Measurements from ENCODE around the gene MYLK4.

The MYLK4 gene

GRCh38 chr6:2659381-2659780 lies 91.3 kb downstream of the MYLK4 start:
- Histone ChIP-seq H3K4me1 (ENCODE audit: control insufficient read depth, low read depth, low read length) (peaks cover 19% of the 10 kb centered on the region), H3K27ac (ENCODE audit: low read length) (no peak overlapping the region), H3K4me3 (ENCODE audit: low read length) (no peak overlapping the region), H3K27me3 (ENCODE audit: control insufficient read depth, insufficient read depth, low read length) (no peaks in the 10 kb centered on the region), H3K9ac (ENCODE audit: low read length) (no peak overlapping the region), H3K36me3 (ENCODE audit: control insufficient read depth, low read depth, low read length) (no peaks in the 10 kb centered on the region), H3K9me3 (ENCODE audit: control insufficient read depth, low read depth, low read length) (no peaks in the 10 kb centered on the region)

GRCh38 chr6:2658788-2659187 lies 91.9 kb downstream of the MYLK4 start:
- Histone ChIP-seq H3K4me1 (ENCODE audit: control insufficient read depth, low read depth, low read length) (peaks cover 19% of the 10 kb centered on the region), H3K27ac (ENCODE audit: low read length) (no peak overlapping the region), H3K27me3 (ENCODE audit: control insufficient read depth, insufficient read depth, low read length) (no peaks in the 10 kb centered on the region), H3K4me3 (ENCODE audit: low read length) (no peak overlapping the region), H3K9ac (ENCODE audit: low read length) (no peak overlapping the region), H3K36me3 (ENCODE audit: control insufficient read depth, low read depth, low read length) (no peaks in the 10 kb centered on the region), H3K9me3 (ENCODE audit: control insufficient read depth, low read depth, low read length) (peaks cover 2% of the 10 kb centered on the region)

GRCh38 chr6:2656460-2657079 lies 94.2 kb downstream of the MYLK4 start:
- Histone ChIP-seq H3K9ac (ENCODE audit: low read length) (no peak overlapping the region), H3K36me3 (ENCODE audit: control insufficient read depth, low read depth, low read length) (no peaks in the 10 kb centered on the region), H3K27me3 (ENCODE audit: control insufficient read depth, insufficient read depth, low read length) (no peaks in the 10 kb centered on the region), H3K27ac (ENCODE audit: low read length) (no peak overlapping the region), H3K4me3 (ENCODE audit: low read length) (no peak overlapping the region), H3K9me3 (ENCODE audit: control insufficient read depth, low read depth, low read length) (peaks cover 5% of the 10 kb centered on the region), H3K4me1 (ENCODE audit: control insufficient read depth, low read depth, low read length) (peaks cover 19% of the 10 kb centered on the region)

GRCh38 chr6:2655844-2656433 lies 94.8 kb downstream of the MYLK4 start:
- H3K27me3 ChIP-seq (ENCODE audit: control insufficient read depth, insufficient read depth, low read length), result no peaks in the 10 kb centered on the region
- H3K4me1 ChIP-seq (ENCODE audit: control insufficient read depth, low read depth, low read length), result peaks cover 19% of the 10 kb centered on the region
- H3K9me3 ChIP-seq (ENCODE audit: control insufficient read depth, low read depth, low read length), result peaks cover 5% of the 10 kb centered on the region
- no peaks in the 10 kb centered on the region for H3K36me3 ChIP-seq (ENCODE audit: control insufficient read depth, low read depth, low read length)
- no peak overlapping the region for H3K27ac ChIP-seq (ENCODE audit: low read length)
- no peak overlapping the region for H3K9ac ChIP-seq (ENCODE audit: low read length)
- H3K4me3 ChIP-seq (ENCODE audit: low read length), result no peak overlapping the region

- no peak overlapping the region for H3K27ac ChIP-seq (ENCODE audit: low read length)
- H3K9ac ChIP-seq (ENCODE audit: low read length), result no peak overlapping the region
- no peaks in the 10 kb centered on the region for H3K36me3 ChIP-seq (ENCODE audit: control insufficient read depth, low read depth, low read length)
- peaks cover 5% of the 10 kb centered on the region for H3K9me3 ChIP-seq (ENCODE audit: control insufficient read depth, low read depth, low read length)
- peaks cover 19% of the 10 kb centered on the region for H3K4me1 ChIP-seq (ENCODE audit: control insufficient read depth, low read depth, low read length)
- no peaks in the 10 kb centered on the region for H3K27me3 ChIP-seq (ENCODE audit: control insufficient read depth, insufficient read depth, low read length)
- no peak overlapping the region for H3K4me3 ChIP-seq (ENCODE audit: low read length)
These were observed 97.2 kb downstream of the MYLK4 start for GRCh38 chr6:2653369-2654032.

GRCh38 chr6:2652611-2653010 lies 98.1 kb downstream of the MYLK4 start:
- Histone ChIP-seq H3K36me3 (ENCODE audit: control insufficient read depth, low read depth, low read length) (no peaks in the 10 kb centered on the region), H3K27ac (ENCODE audit: low read length) (no peak overlapping the region), H3K27me3 (ENCODE audit: control insufficient read depth, insufficient read depth, low read length) (no peaks in the 10 kb centered on the region), H3K4me1 (ENCODE audit: control insufficient read depth, low read depth, low read length) (peaks cover 20% of the 10 kb centered on the region), H3K4me3 (ENCODE audit: low read length) (no peak overlapping the region), H3K9me3 (ENCODE audit: control insufficient read depth, low read depth, low read length) (peaks cover 5% of the 10 kb centered on the region), H3K9ac (ENCODE audit: low read length) (no peak overlapping the region)

GRCh38 chr6:2651961-2652360 lies 98.8 kb downstream of the MYLK4 start:
- Histone ChIP-seq H3K9ac (ENCODE audit: low read length) (no peak overlapping the region), H3K36me3 (ENCODE audit: control insufficient read depth, low read depth, low read length) (no peaks in the 10 kb centered on the region), H3K9me3 (ENCODE audit: control insufficient read depth, low read depth, low read length) (peaks cover 5% of the 10 kb centered on the region), H3K4me3 (ENCODE audit: low read length) (no peak overlapping the region), H3K4me1 (ENCODE audit: control insufficient read depth, low read depth, low read length) (peaks cover 27% of the 10 kb centered on the region), H3K27ac (ENCODE audit: low read length) (no peak overlapping the region), H3K27me3 (ENCODE audit: control insufficient read depth, insufficient read depth, low read length) (no peaks in the 10 kb centered on the region)

GRCh38 chr6:2651536-2651935 lies 99.2 kb downstream of the MYLK4 start:
- no peak overlapping the region for H3K27ac ChIP-seq (ENCODE audit: low read length)

GRCh38 chr6:2646346-2646745 lies 104.4 kb downstream of the MYLK4 start:
- H3K27ac ChIP-seq (ENCODE audit: low read length), result no peak overlapping the region
- H3K4me1 ChIP-seq (ENCODE audit: control insufficient read depth, low read depth, low read length), result peaks cover 9% of the 10 kb centered on the region
- no peak overlapping the region for H3K9ac ChIP-seq (ENCODE audit: low read length)
- H3K4me3 ChIP-seq (ENCODE audit: low read length), result no peak overlapping the region
- no peaks in the 10 kb centered on the region for H3K27me3 ChIP-seq (ENCODE audit: control insufficient read depth, insufficient read depth, low read length)
- no peaks in the 10 kb centered on the region for H3K9me3 ChIP-seq (ENCODE audit: control insufficient read depth, low read depth, low read length)
- H3K36me3 ChIP-seq (ENCODE audit: control insufficient read depth, low read depth, low read length), result no peaks in the 10 kb centered on the region

More at GRCh38 chr6:2651536-2651935, 99.2 kb downstream of the MYLK4 start:
- H3K36me3 ChIP-seq (ENCODE audit: control insufficient read depth, low read depth, low read length), result no peaks in the 10 kb centered on the region
- H3K27me3 ChIP-seq (ENCODE audit: control insufficient read depth, insufficient read depth, low read length), result no peaks in the 10 kb centered on the region
- no peak overlapping the region for H3K9ac ChIP-seq (ENCODE audit: low read length)
- H3K4me1 ChIP-seq (ENCODE audit: control insufficient read depth, low read depth, low read length), result peaks cover 23% of the 10 kb centered on the region
- H3K4me3 ChIP-seq (ENCODE audit: low read length), result no peak overlapping the region
- peaks cover 5% of the 10 kb centered on the region for H3K9me3 ChIP-seq (ENCODE audit: control insufficient read depth, low read depth, low read length)

- Histone ChIP-seq H3K27me3 (ENCODE audit: control insufficient read depth, insufficient read depth, low read length) (no peaks in the 10 kb centered on the region), H3K9ac (ENCODE audit: low read length) (no peak overlapping the region), H3K27ac (ENCODE audit: low read length) (no peak overlapping the region), H3K9me3 (ENCODE audit: control insufficient read depth, low read depth, low read length) (no peaks in the 10 kb centered on the region), H3K4me3 (ENCODE audit: low read length) (no peak overlapping the region), H3K36me3 (ENCODE audit: control insufficient read depth, low read depth, low read length) (no peaks in the 10 kb centered on the region), H3K4me1 (ENCODE audit: control insufficient read depth, low read depth, low read length) (peaks cover 22% of the 10 kb centered on the region)
These were observed 106.7 kb downstream of the MYLK4 start for GRCh38 chr6:2643935-2644539.

- Histone ChIP-seq H3K36me3 (ENCODE audit: control insufficient read depth, low read depth, low read length) (no peaks in the 10 kb centered on the region), H3K27ac (ENCODE audit: low read length) (no peak overlapping the region), H3K4me3 (ENCODE audit: low read length) (no peak overlapping the region)
These were observed 107.6 kb downstream of the MYLK4 start for GRCh38 chr6:2643130-2643529.

More at GRCh38 chr6:2643130-2643529, 107.6 kb downstream of the MYLK4 start:
- peaks cover 22% of the 10 kb centered on the region for H3K4me1 ChIP-seq (ENCODE audit: control insufficient read depth, low read depth, low read length)
- H3K9ac ChIP-seq (ENCODE audit: low read length), result no peak overlapping the region
- no peaks in the 10 kb centered on the region for H3K27me3 ChIP-seq (ENCODE audit: control insufficient read depth, insufficient read depth, low read length)
- no peaks in the 10 kb centered on the region for H3K9me3 ChIP-seq (ENCODE audit: control insufficient read depth, low read depth, low read length)
